NB4 (cell line): ENCODE measurements around the gene NRP1.

Experiments
- POLR2A ChIP-seq: IDR thresholded peaks from 2 replicates; pipeline ENCODE4 v1.6.1; 2011; ENCODE audit warnings: mild to moderate bottlenecking; ENCODE audit not compliant: insufficient read length; ENCODE audit errors: extremely low read depth
- TF ChIP-seq, protein P1 (sequence below): IDR thresholded peaks from one replicate; pipeline ENCODE4 v1.5.1; 2012; ENCODE audit warnings: low read depth, low read length

DNA sequence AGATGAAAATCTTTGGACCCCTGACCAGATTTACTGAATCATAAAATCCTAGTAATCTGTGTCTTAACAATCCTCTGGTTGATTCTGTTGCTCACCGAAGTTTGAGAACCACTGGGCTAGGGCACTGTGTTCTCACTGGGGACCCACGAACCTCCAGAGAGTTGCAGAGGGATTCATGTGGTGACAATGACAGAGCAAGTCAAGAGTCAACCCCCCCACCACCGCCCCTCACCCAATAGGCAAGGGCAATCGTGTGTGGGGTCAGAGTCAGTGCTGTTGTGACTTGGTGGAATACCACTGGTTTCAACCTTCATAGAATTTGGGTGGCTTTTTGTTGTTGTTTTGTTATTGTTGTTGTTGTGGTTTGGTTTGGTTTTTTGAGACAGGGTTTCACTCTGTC is 23.5 kb upstream of the NRP1 start:
- TF ChIP-seq, protein P1, sequence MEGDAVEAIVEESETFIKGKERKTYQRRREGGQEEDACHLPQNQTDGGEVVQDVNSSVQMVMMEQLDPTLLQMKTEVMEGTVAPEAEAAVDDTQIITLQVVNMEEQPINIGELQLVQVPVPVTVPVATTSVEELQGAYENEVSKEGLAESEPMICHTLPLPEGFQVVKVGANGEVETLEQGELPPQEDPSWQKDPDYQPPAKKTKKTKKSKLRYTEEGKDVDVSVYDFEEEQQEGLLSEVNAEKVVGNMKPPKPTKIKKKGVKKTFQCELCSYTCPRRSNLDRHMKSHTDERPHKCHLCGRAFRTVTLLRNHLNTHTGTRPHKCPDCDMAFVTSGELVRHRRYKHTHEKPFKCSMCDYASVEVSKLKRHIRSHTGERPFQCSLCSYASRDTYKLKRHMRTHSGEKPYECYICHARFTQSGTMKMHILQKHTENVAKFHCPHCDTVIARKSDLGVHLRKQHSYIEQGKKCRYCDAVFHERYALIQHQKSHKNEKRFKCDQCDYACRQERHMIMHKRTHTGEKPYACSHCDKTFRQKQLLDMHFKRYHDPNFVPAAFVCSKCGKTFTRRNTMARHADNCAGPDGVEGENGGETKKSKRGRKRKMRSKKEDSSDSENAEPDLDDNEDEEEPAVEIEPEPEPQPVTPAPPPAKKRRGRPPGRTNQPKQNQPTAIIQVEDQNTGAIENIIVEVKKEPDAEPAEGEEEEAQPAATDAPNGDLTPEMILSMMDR = no peak
- no peak for TF ChIP-seq POLR2A
